BE2C (cell line): ENCODE results near the gene EDN2.

ENCODE experiments used
- DNase-seq: peaks from one replicate; pipeline ENCODE4 v3.0.0-alpha.2; 2020
- H3K27me3 ChIP-seq: fragments of 250-450 bp; sonication (Bioruptor Pico); 2 replicates; pipeline ENCODE4 v1.5.1; 2020; ENCODE audit warnings: mild to moderate bottlenecking
- H3K36me3 ChIP-seq: fragments of 250-450 bp; sonication (Bioruptor Pico); 2 replicates; pipeline ENCODE4 v1.5.1; 2020; ENCODE audit warnings: mild to moderate bottlenecking
- H3K4me1 ChIP-seq: fragments of 250-450 bp; sonication (Bioruptor Pico); 2 replicates; pipeline ENCODE4 v1.5.1; 2020
- H3K4me3 ChIP-seq: 2 replicates; pipeline ENCODE4 v1.5.1; 2011; ENCODE audit warnings: low read depth, low read length
- H3K9me3 ChIP-seq: fragments of 250-450 bp; sonication (Bioruptor Pico); 2 replicates; pipeline ENCODE4 v1.5.1; 2020
- TF ChIP-seq, protein P1 (sequence below): IDR thresholded peaks from 2 replicates; pipeline ENCODE4 v1.5.1; 2012; ENCODE audit warnings: mild to moderate bottlenecking, low read depth, low read length

The EDN2 gene

DNA sequence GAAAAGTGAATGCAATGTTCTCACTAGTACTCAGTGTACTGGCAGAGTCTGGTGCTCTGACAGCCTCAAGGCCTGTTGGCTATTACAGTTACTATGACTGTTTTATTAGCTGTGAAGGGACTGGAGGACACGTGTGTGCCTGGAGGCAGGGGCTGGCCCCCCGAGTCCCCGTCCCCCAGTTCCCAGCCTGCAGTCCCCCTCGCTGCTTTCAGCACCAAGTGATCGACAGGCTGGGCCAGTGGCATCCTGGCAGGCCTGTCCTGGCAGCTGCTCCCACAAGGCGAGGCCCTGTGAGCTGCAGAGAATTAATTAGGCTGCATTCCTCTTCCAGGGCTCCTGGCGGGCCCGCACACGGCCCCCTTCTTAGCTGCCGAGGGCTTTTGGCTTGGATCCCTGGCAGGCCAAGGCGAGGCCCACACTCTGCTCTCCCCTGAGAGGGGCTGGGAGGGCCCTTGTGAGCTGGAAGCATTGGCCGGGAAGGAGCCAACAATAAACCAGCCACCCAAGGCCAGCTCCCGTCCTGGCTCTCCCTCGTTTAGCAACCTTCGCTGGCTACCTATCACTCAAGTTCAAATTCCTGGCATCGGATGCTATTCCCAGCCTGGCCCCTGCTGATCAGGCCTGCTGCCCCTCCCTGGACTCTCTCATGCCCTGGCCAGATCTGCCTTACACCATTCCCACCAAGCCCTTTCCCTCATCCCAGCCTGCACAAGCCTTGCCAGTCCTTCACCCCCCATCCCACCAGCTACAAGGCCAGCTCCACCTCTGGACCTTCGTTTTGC, 9.8 kb downstream of the EDN2 start:
- TF ChIP-seq, protein P1, sequence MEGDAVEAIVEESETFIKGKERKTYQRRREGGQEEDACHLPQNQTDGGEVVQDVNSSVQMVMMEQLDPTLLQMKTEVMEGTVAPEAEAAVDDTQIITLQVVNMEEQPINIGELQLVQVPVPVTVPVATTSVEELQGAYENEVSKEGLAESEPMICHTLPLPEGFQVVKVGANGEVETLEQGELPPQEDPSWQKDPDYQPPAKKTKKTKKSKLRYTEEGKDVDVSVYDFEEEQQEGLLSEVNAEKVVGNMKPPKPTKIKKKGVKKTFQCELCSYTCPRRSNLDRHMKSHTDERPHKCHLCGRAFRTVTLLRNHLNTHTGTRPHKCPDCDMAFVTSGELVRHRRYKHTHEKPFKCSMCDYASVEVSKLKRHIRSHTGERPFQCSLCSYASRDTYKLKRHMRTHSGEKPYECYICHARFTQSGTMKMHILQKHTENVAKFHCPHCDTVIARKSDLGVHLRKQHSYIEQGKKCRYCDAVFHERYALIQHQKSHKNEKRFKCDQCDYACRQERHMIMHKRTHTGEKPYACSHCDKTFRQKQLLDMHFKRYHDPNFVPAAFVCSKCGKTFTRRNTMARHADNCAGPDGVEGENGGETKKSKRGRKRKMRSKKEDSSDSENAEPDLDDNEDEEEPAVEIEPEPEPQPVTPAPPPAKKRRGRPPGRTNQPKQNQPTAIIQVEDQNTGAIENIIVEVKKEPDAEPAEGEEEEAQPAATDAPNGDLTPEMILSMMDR, result no peak
- Histone ChIP-seq H3K27me3 (no peaks in the 10 kb centered on the region), H3K4me3 (no peak overlapping the region), H3K4me1 (no peaks in the 10 kb centered on the region), H3K9me3 (no peaks in the 10 kb centered on the region), H3K36me3 (no peaks in the 10 kb centered on the region)
- DNase-seq, result peak; percentile 32

DNA sequence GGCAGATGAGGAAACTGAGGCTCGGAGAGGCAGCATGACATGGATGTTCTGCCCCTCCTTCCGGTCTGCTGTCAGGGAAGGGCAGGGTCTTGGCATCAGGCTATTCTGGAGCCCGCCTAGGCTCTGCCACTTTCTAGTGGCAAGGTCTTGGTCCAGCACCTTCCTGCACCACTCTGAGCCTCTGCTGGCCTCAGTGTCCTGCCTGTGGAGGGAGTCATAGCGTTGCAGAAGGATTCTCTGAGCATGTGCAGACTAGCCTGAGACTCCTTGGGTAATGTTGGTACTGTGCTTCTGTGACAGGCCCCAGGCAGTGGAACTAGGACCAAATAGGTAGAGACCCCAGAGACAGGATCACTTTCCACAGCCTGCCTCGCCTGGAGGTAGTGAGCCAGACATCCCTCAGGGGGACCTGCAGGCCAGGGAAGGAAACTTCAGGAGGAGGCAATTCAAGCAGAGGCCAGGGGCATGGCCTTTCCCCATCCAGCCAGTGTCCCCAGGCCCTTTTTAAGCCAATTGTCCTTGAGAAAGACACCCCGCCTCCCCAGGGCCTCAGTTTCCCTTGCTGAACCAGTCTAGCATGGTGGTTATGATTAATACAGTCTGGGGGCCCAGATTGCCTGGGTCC, 10.6 kb downstream of the EDN2 start:
- Histone ChIP-seq H3K4me3 (no peak overlapping the region), H3K4me1 (no peaks in the 10 kb centered on the region), H3K27me3 (no peaks in the 10 kb centered on the region), H3K9me3 (no peaks in the 10 kb centered on the region), H3K36me3 (no peaks in the 10 kb centered on the region)
- DNase-seq, result no peak
- TF ChIP-seq, protein P1, result no peak

DNA sequence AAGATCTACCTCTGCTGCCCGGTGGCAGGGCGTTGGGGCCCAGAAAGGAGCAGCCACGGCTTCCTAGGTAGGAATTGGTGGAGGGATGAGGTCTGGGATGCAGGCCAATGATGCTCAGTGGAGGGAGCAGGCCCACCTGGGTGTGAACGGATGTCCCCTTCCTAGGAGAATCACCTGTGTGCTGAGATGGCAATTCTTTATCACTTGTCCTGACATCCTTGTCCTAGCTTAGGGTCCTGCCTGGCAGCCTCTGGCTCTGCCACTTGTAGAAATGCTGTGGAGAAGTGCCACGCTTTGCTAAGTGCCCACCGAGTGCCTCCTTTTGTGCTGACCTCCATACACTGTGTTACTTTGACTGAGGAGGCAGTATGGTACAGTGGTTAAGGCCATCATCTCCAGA, 12.8 kb downstream of the EDN2 start:
- Histone ChIP-seq H3K36me3 (no peaks in the 10 kb centered on the region), H3K9me3 (no peaks in the 10 kb centered on the region), H3K4me1 (no peaks in the 10 kb centered on the region), H3K4me3 (no peak overlapping the region), H3K27me3 (no peaks in the 10 kb centered on the region)
- TF ChIP-seq, protein P1, result no peak
- no peak for DNase-seq

DNA sequence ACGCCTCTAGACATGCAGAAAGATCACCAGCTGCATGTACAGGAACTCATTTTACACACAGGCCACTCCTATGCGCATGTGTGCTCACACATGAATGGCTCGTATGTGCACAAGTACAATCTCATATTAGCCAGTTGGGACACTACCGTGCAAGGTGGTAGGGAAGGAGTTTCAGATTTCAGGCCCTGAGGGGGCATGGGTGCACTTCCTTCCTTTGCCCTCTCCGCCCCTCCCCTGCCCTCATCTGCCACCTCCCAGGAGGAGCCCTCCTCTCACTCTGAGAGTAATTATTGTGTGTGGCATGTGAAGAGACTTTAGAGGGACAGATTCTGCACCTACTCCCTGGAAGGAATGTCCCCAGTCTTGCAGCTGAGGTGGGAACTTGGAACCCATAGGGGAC, 14.8 kb downstream of the EDN2 start:
- Histone ChIP-seq H3K27me3 (no peaks in the 10 kb centered on the region), H3K36me3 (no peaks in the 10 kb centered on the region), H3K4me3 (no peak overlapping the region), H3K9me3 (no peaks in the 10 kb centered on the region), H3K4me1 (no peaks in the 10 kb centered on the region)
- DNase-seq, result no peak
- TF ChIP-seq, protein P1, result no peak

DNA sequence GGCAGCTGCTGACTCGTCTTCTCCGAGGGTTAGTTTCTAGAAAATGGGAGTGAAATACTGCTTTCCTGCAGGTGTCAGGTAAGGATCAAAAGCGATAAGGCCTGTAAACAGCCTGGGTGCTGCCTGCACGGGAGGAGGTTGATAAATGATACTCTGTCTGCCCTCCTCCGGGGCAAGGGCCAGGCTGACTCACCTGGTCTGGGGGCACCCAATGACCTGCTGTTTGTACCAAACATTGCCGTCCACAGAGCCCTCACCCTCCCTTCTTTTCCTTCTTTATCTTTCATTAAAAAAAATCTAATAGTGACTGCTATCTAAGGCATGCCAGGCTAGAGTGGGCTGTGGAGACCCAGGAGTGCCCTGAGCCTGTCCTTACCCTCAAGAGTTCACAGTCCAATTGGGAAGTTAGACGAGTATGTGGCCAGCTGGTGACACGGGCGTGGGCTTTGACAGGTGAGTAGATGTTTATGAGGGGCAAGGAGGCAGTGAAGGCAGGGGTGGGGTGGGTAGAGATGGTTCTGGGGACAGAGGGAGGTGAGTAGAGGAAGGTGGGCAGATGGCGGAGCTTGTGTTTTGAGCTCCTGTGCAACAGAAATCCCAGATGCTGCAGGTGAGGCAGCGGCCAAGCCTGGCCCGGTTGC, 16.2 kb downstream of the EDN2 start:
- H3K27me3 ChIP-seq, result no peaks in the 10 kb centered on the region
- H3K36me3 ChIP-seq, result no peaks in the 10 kb centered on the region
- no peaks in the 10 kb centered on the region for H3K4me1 ChIP-seq
- TF ChIP-seq, protein P1, result no peak
- DNase-seq, result no peak
- H3K9me3 ChIP-seq, result no peaks in the 10 kb centered on the region
- H3K4me3 ChIP-seq, result no peak overlapping the region

DNA sequence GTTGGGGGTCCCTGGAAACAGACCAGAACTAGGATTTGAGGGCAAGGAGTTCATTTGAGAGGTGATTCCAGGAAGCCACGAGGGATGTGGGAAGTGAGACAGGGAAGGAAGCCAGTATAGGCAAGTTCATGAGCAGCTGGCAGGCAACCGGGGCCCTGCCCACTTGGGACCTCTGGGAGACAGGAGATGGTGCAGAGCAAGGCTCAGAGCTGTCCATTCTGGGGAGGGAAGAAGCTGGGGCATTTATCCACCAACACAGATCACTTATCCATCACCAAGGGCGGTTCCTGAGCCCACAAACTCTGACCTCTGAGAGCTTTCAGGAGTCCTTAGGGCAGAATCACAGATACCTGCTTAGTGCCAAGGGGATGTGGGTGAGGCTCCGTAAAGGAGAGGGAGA, 16.8 kb downstream of the EDN2 start:
- Histone ChIP-seq H3K27me3 (no peaks in the 10 kb centered on the region), H3K4me3 (no peak overlapping the region), H3K36me3 (no peaks in the 10 kb centered on the region), H3K4me1 (no peaks in the 10 kb centered on the region), H3K9me3 (no peaks in the 10 kb centered on the region)
- TF ChIP-seq, protein P1, result no peak
- no peak for DNase-seq
